Hepatocyte (in vitro differentiated cells): Measurements from ENCODE around the gene MYEOV. TPM values are rescaled to one million over a fixed set of nuclear protein-coding genes. Genes with fewer than 3 reads are reported as not detected.

Experiments
- DNase-seq: peaks from one replicate; pipeline ENCODE4 v3.0.0-alpha.2; 2016; ENCODE audit warnings: low spot score
- H2AFZ ChIP-seq: fragments of 200-600 bp; sonication (generic); 2 replicates; pipeline ENCODE4 v1.6.0; 2016; ENCODE audit warnings: antibody characterized with exemption, mild to moderate bottlenecking
- H3K27ac ChIP-seq: fragments of 200-600 bp; sonication (generic); 2 replicates; pipeline ENCODE4 v1.5.1; 2016; ENCODE audit warnings: mild to moderate bottlenecking
- H3K27me3 ChIP-seq: fragments of 200-600 bp; sonication (generic); 2 replicates; pipeline ENCODE4 v1.6.1; 2016
- H3K36me3 ChIP-seq: fragments of 200-600 bp; sonication (generic); replicated peaks from 2 replicates; pipeline ENCODE4 v1.5.1; 2016; ENCODE audit warnings: low read depth; ENCODE audit not compliant: insufficient read depth
- H3K4me1 ChIP-seq: fragments of 200-600 bp; sonication (generic); 2 replicates; pipeline ENCODE4 v1.5.1; 2016; ENCODE audit warnings: mild to moderate bottlenecking, moderate library complexity; ENCODE audit not compliant: insufficient read depth
- H3K4me2 ChIP-seq: fragments of 200-600 bp; sonication (generic); 2 replicates; pipeline ENCODE4 v1.6.0; 2016
- H3K4me3 ChIP-seq: fragments of 200-600 bp; sonication (generic); 2 replicates; pipeline ENCODE4 v1.5.1; 2016; ENCODE audit warnings: mild to moderate bottlenecking
- H3K79me2 ChIP-seq: fragments of 200-600 bp; sonication (generic); 2 replicates; pipeline ENCODE4 v1.6.0; 2017; ENCODE audit warnings: mild to moderate bottlenecking
- H3K9me2 ChIP-seq: fragments of 200-600 bp; sonication (generic); replicated peaks from 2 replicates; pipeline ENCODE4 v1.6.0; 2017; ENCODE audit warnings: mild to moderate bottlenecking; ENCODE audit not compliant: insufficient read depth
- H3K9me3 ChIP-seq: fragments of 200-600 bp; sonication (generic); 2 replicates; pipeline ENCODE4 v1.5.1; 2016; ENCODE audit warnings: low read depth, mild to moderate bottlenecking
- H4K20me1 ChIP-seq: fragments of 200-600 bp; sonication (generic); 2 replicates; pipeline ENCODE4 v1.6.0; 2016; ENCODE audit warnings: mild to moderate bottlenecking; ENCODE audit not compliant: insufficient read depth, poor library complexity, severe bottlenecking
- EZH2 ChIP-seq: fragments of 200-600 bp; sonication (generic); IDR thresholded peaks from 2 replicates; pipeline ENCODE4 v1.6.1; 2016; ENCODE audit warnings: antibody characterized with exemption, mild to moderate bottlenecking, borderline replicate concordance
- EZH2phosphoT487 ChIP-seq: fragments of 200-600 bp; sonication (generic); IDR thresholded peaks from one replicate; pipeline ENCODE4 v1.6.1; 2018; ENCODE audit warnings: antibody characterized with exemption, mild to moderate bottlenecking, low read depth, moderate library complexity; ENCODE audit not compliant: unreplicated experiment, severe bottlenecking
- WGBS: methylation state at CpG from one replicate; pipeline ENCODE4 v1.1.6; 2016; ENCODE audit warnings: low lambda C conversion rate; ENCODE audit errors: missing lambda C conversion rate; 5-methylcytosine and 5-hydroxymethylcytosine counted together
- polyA plus RNA-seq: library from polyadenylated mRNA; unstranded; fragments of >200 nt; fragmentation: Nextera tagmentation; extraction: Ambion mirVana; gene quantifications from 2 replicates; pipeline ENCODE4 v1.2.1, GENCODE V29; 2016
- total RNA-seq: library from RNA; depleted of rRNA; stranded (reverse); fragments of >200 nt; gene quantifications from 2 replicates; pipeline ENCODE4 v1.2.3, GENCODE V29; 2014
- TF ChIP-seq, protein P1 (sequence below): fragments of 200-600 bp; sonication (generic); IDR thresholded peaks from 2 replicates; pipeline ENCODE4 v1.5.1; 2016; ENCODE audit warnings: antibody characterized with exemption, mild to moderate bottlenecking; ENCODE audit not compliant: poor library complexity

Gene MYEOV
- total and polyA plus RNA-seq, 2 experiments from 2014 or later = not detected

DNA sequence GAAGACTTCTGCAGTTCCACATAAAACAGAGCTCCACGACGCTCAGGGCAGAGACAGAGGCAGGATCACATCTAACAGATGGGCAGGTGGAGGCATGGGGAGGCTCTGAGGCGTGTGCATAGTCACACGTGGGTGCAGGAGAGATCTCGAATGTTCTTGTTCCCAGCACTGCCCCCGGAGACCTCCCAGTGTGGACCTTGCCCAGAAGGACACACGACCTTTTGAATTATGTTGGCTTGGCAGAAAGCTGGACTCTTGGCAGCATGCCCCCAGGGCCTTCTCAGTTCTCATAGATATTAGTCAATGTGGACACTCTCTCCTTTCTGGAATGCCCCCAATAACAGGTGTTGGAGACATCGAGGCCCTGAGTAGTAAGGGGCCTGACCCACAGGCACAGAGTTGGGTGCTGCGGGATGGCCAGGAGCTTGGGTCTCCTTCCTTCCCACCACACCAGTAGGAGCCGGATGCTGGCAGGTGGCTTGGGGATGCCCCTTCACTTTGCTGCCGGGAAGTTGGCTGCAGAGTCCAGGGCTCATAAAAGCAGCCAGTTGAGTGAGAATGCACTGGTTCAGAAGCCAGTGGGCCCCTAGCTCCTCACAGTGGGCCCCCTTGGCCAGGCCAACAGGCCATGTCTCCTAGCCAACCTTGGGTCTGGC, 12.1 kb downstream of the MYEOV start:
- no peak overlapping the region for H3K4me2 ChIP-seq
- H4K20me1 ChIP-seq = no peaks in the 10 kb centered on the region
- H3K27ac ChIP-seq = no peak overlapping the region
- no peaks in the 10 kb centered on the region for H3K9me3 ChIP-seq
- TF ChIP-seq EZH2 (no peak), EZH2phosphoT487 (no peak)
- TF ChIP-seq, protein P1, sequence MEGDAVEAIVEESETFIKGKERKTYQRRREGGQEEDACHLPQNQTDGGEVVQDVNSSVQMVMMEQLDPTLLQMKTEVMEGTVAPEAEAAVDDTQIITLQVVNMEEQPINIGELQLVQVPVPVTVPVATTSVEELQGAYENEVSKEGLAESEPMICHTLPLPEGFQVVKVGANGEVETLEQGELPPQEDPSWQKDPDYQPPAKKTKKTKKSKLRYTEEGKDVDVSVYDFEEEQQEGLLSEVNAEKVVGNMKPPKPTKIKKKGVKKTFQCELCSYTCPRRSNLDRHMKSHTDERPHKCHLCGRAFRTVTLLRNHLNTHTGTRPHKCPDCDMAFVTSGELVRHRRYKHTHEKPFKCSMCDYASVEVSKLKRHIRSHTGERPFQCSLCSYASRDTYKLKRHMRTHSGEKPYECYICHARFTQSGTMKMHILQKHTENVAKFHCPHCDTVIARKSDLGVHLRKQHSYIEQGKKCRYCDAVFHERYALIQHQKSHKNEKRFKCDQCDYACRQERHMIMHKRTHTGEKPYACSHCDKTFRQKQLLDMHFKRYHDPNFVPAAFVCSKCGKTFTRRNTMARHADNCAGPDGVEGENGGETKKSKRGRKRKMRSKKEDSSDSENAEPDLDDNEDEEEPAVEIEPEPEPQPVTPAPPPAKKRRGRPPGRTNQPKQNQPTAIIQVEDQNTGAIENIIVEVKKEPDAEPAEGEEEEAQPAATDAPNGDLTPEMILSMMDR = no peak
- peaks cover 7% of the 10 kb centered on the region for H3K4me1 ChIP-seq
- no peaks in the 10 kb centered on the region for H3K9me2 ChIP-seq
- H3K4me3 ChIP-seq = no peak overlapping the region
- no peak overlapping the region for H2AFZ ChIP-seq
- H3K36me3 ChIP-seq = no peaks in the 10 kb centered on the region
- no peaks in the 10 kb centered on the region for H3K27me3 ChIP-seq
- WGBS = 89% methylated on average over 11 of the region's 11 CpGs
- no peak for DNase-seq
- H3K79me2 ChIP-seq = no peaks in the 10 kb centered on the region

DNA sequence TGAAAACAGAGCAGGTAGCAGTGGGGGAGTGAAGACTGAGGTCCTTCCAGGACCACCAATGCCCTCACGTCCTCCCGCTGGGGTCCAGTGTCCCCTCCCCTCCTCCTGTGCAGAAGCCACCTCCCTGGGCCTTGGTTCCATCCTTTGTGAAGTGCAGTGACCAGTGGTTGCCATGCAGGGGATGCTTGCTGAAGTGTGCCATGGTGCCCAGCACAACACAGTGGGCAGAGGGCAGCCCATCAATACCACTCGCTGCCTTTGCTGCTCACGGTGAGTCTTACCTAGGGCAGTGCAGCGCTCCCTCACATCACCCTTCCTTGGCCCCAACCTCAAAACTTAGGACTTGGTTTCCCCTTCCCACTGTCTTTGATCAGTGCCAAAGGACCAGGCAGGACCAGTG, 12.9 kb downstream of the MYEOV start:
- Histone ChIP-seq H3K27me3 (no peaks in the 10 kb centered on the region), H3K9me3 (no peaks in the 10 kb centered on the region), H3K36me3 (no peaks in the 10 kb centered on the region), H4K20me1 (no peaks in the 10 kb centered on the region), H3K9me2 (no peaks in the 10 kb centered on the region), H3K79me2 (no peaks in the 10 kb centered on the region), H3K4me1 (peaks cover 10% of the 10 kb centered on the region), H3K4me3 (no peak overlapping the region), H2AFZ (no peak overlapping the region), H3K4me2 (no peak overlapping the region), H3K27ac (no peak overlapping the region)
- WGBS = 96% methylated on average over 5 of the region's 5 CpGs
- no peak for TF ChIP-seq EZH2
- TF ChIP-seq, protein P1 = no peak
- no peak for DNase-seq

DNA sequence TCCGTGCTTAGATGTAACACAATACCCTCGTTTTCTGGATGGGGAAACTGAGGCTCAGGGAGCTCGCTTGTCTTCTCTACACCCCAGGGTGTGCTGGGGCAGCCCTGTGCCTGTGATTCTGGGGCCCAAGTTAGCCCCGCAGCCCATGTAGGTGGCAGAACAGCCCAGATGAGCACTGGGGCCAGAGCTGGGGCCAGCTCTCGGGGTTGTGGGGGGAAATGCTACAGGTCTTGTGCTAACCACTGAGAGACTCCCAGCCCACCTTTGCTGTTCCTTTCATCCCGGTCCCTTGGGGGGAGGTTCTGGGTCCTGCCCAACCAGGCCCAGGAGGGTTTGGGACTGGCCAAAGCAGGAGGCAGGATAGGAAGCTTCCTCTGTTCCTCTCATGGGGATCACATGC, 13.5 kb downstream of the MYEOV start:
- Histone ChIP-seq H2AFZ (no peak overlapping the region), H3K27ac (no peak overlapping the region), H3K9me2 (no peaks in the 10 kb centered on the region), H3K4me1 (peaks cover 9% of the 10 kb centered on the region), H3K4me3 (no peak overlapping the region), H3K4me2 (no peak overlapping the region), H4K20me1 (no peaks in the 10 kb centered on the region), H3K27me3 (no peaks in the 10 kb centered on the region), H3K79me2 (no peaks in the 10 kb centered on the region), H3K9me3 (no peaks in the 10 kb centered on the region), H3K36me3 (no peaks in the 10 kb centered on the region)
- TF ChIP-seq EZH2phosphoT487 = no peak
- TF ChIP-seq EZH2 = no peak
- TF ChIP-seq, protein P1 = no peak
- no peak for DNase-seq
- 91% methylated on average over 6 of the region's 6 CpGs for WGBS
